ENCODE measurements around the gene CELF5. TPM values are rescaled to one million over a fixed set of nuclear protein-coding genes. Genes with fewer than 3 reads are reported as not detected.

The CELF5 gene
- total and polyA plus RNA-seq, 9 of the 15 experiments (the other 6 are each of a cell fraction or from before 2014, with no cell fraction given), result 0.01 to 0.56 (median 0.22) TPM

- H3K27me3 ChIP-seq (ENCODE audit: control insufficient read depth in 2 of 2, insufficient read depth in 2 of 2, low read length in 2 of 2), result peaks cover 0 to 22% of the 10 kb centered on the region in 2 experiments; a peak in 2 of 5 replicates
- ChIA-PET POLR2A (no interaction called here), CTCF (ENCODE audit: low intra/inter-chr PET ratio) (no interaction called here)
- FAIRE-seq, result no peak
- no TSS peak for BruUV-seq (replicated peaks)
- DNase-seq (ENCODE audit: extremely low read depth in 1 of 4, low spot score in 3 of 4), result no peak
- in situ Hi-C loops (cut with MboI), result no loop called here
- no peaks in the 10 kb centered on the region for H3K36me3 ChIP-seq (ENCODE audit: control insufficient read depth, insufficient read depth, low read length)
- TF ChIP-seq SNRNP70 (optimal IDR thresholded peaks at IDR 0.05; ENCODE audit: low read depth, low read length) (no peak), ZFP36 (IDR thresholded peaks at IDR 0.05; ENCODE audit: low read depth, low read length, partially characterized antibody) (peak; percentile 48)
- H3K4me1 ChIP-seq (replicated peaks in 1 of 2; ENCODE audit: control insufficient read depth in 2 of 2, insufficient read depth in 2 of 2, low read length in 2 of 2), result peaks cover 2 to 18% of the 10 kb centered on the region in 2 experiments; a peak in 4 of 5 replicates
- H3K9me3 ChIP-seq (replicated peaks; ENCODE audit: control insufficient read depth, insufficient read depth, low read depth, low read length), result no peaks in the 10 kb centered on the region
- ATAC-seq, result no peak
- intact Hi-C loops (cut with micrococcal nuclease), result no loop called here
- peaks cover 4% of the 10 kb centered on the region for H4K20me1 ChIP-seq (replicated peaks; ENCODE audit: control insufficient read depth, insufficient read depth, low read length)
- no peak overlapping the region for H3K4me3 ChIP-seq
- H3K27ac ChIP-seq (ENCODE audit: extremely low read depth, low read depth, low read length), result no peak overlapping the region
- H2AFZ ChIP-seq (ENCODE audit: low read depth, low read length), result no peak overlapping the region
- no peaks in the 10 kb centered on the region for H3K79me2 ChIP-seq (ENCODE audit: control insufficient read depth, insufficient read depth, low read length)
- 47% methylated on average over 12 of the region's 47 CpGs for WGBS (ENCODE audit: insufficient coverage, low coverage, missing lambda C conversion rate)
- H3K4me2 ChIP-seq (ENCODE audit: insufficient read depth, low read length), result no peak overlapping the region
- H3K9me1 ChIP-seq (ENCODE audit: control insufficient read depth, insufficient read depth, low read length), result no peaks in the 10 kb centered on the region
- no peak overlapping the region for H3K9ac ChIP-seq (ENCODE audit: insufficient read depth in 1 of 2, low read depth in 2 of 2, low read length in 2 of 2)
Measured at GRCh38 chr19:3269916-3270671, 45.6 kb downstream of the CELF5 start.

GRCh38 chr19:3270902-3271301 is 46.4 kb downstream of the CELF5 start:
- 0% methylated on average over 5 of the region's 11 CpGs for WGBS (ENCODE audit: insufficient coverage, low coverage, missing lambda C conversion rate)
- ChIA-PET CTCF (ENCODE audit: low intra/inter-chr PET ratio) (no interaction called here), POLR2A (interaction anchor here (0.6 kb wide), 1 partner anchor 271 kb away, joined by 3 read pairs; no protein-coding TSS in a partner anchor)
- no peak overlapping the region for H3K4me2 ChIP-seq (ENCODE audit: insufficient read depth, low read length)
- ATAC-seq (no peak), DNase-seq (ENCODE audit: extremely low read depth in 1 of 4, low spot score in 3 of 4) (peak; percentile 62 to 84 (median 72)), FAIRE-seq (peak; percentile 42)
- H3K9ac ChIP-seq (ENCODE audit: insufficient read depth in 1 of 2, low read depth in 2 of 2, low read length in 2 of 2), result no peak overlapping the region
- in situ Hi-C loops (cut with MboI), result no loop called here
- H3K9me3 ChIP-seq (replicated peaks; ENCODE audit: control insufficient read depth, insufficient read depth, low read depth, low read length), result no peaks in the 10 kb centered on the region
- no peaks in the 10 kb centered on the region for H3K79me2 ChIP-seq (ENCODE audit: control insufficient read depth, insufficient read depth, low read length)
- H3K4me1 ChIP-seq (replicated peaks in 1 of 2; ENCODE audit: control insufficient read depth in 2 of 2, insufficient read depth in 2 of 2, low read length in 2 of 2), result peaks cover 5 to 25% of the 10 kb centered on the region in 2 experiments; a peak in 4 of 5 replicates
- H3K9me1 ChIP-seq (ENCODE audit: control insufficient read depth, insufficient read depth, low read length), result no peaks in the 10 kb centered on the region
- no peak overlapping the region for H2AFZ ChIP-seq (ENCODE audit: low read depth, low read length)
- no peaks in the 10 kb centered on the region for H3K36me3 ChIP-seq (ENCODE audit: control insufficient read depth, insufficient read depth, low read length)
- H3K27me3 ChIP-seq (ENCODE audit: control insufficient read depth in 2 of 2, insufficient read depth in 2 of 2, low read length in 2 of 2), result peaks cover 0 to 22% of the 10 kb centered on the region in 2 experiments; a peak in 2 of 5 replicates
- H3K4me3 ChIP-seq, result no peak overlapping the region
- peaks cover 4% of the 10 kb centered on the region for H4K20me1 ChIP-seq (replicated peaks; ENCODE audit: control insufficient read depth, insufficient read depth, low read length)
- intact Hi-C loops (cut with micrococcal nuclease), result no loop called here
- no peak overlapping the region for H3K27ac ChIP-seq (ENCODE audit: extremely low read depth, low read depth, low read length)
- BruUV-seq (replicated peaks), result no TSS peak
- no peak for TF ChIP-seq CBX8 (IDR thresholded peaks at IDR 0.05; ENCODE audit: borderline replicate concordance, extremely low read depth, low read depth, low read length, poor library complexity, severe bottlenecking)
- TF ChIP-seq FOSL1 (tag; conservative IDR thresholded peaks at IDR 0.05), result peak; percentile 60
- TF ChIP-seq CSDE1 (IDR thresholded peaks at IDR 0.05), result peak in 1 of 2 experiments; percentile 73; a peak in 1 of 4 replicates
- TF ChIP-seq RFX1 (IDR thresholded peaks at IDR 0.05), result peak; percentile 95
- TF ChIP-seq KDM1A (IDR thresholded peaks at IDR 0.05), result peak in 1 of 2 experiments; percentile 48; a peak in 1 of 4 replicates
- no peak for TF ChIP-seq NONO (IDR thresholded peaks at IDR 0.05; ENCODE audit: low read depth in 2 of 2, low read length in 1 of 2)
- peak; percentile 80; the same call in 1 of the 2 replicates for TF ChIP-seq MXI1 (IDR thresholded peaks at IDR 0.05; ENCODE audit: low read depth, low read length)
- TF ChIP-seq SMAD2 (IDR thresholded peaks at IDR 0.05; ENCODE audit: low read depth, low read length), result no peak
- TF ChIP-seq VEZF1 (CRISPR knock-in tag; IDR thresholded peaks at IDR 0.05), result peak; percentile 75
- peak; percentile 44 to 98; a peak in 3 of 4 replicates for TF ChIP-seq RCOR1 (IDR thresholded peaks at IDR 0.05; ENCODE audit: borderline replicate concordance in 1 of 2, low read depth in 2 of 2, low read length in 2 of 2)
- peak; percentile 92 for TF ChIP-seq BMI1 (IDR thresholded peaks at IDR 0.05; ENCODE audit: low read length)

Measured in K562 (cell line).